SK-N-SH (cell line): ENCODE results near the gene UNC5CL. TPM values are rescaled to one million over a fixed set of nuclear protein-coding genes. Genes with fewer than 3 reads are reported as not detected.

Experiments
- CTCF ChIA-PET: fragments of 300-600, 350-600 bp; formaldehyde crosslinking; extraction: SDS; loops from one replicate; lab custom pipeline; 2021; lab: Yijun Ruan, JAX
- POLR2A ChIA-PET: fragments of 350-600 bp; sonication (Branson Sonifier 250); formaldehyde crosslinking; extraction: SDS; loops from one replicate; lab custom pipeline; 2020; ENCODE audit warnings: antibody characterized with exemption, inconsistent platforms; lab: Yijun Ruan, JAX
- DNase-seq: peaks from one replicate; pipeline ENCODE4 v3.0.0; 2012
- H2AFZ ChIP-seq: fragments of 200-600 bp; sonication (generic); 2 replicates; pipeline ENCODE4 v1.8.1; 2016; ENCODE audit warnings: antibody characterized with exemption, mild to moderate bottlenecking, low read depth
- H3F3A ChIP-seq: fragments of 200-600 bp; sonication (generic); replicated peaks from 2 replicates; pipeline ENCODE3; 2016; ENCODE audit warnings: antibody characterized with exemption, mild to moderate bottlenecking; ENCODE audit not compliant: insufficient read depth
- H3K27ac ChIP-seq, 2 experiments: fragments of 200-500 bp in 1 of 2; fragments of 200-600 bp in 1 of 2; sonication (Bioruptor generic) in 1 of 2; sonication (generic), shearing (Covaris generic) in 1 of 2; 2 replicates each; pipeline versions ENCODE4 v1.5.1 to v1.6.1; 2014 to 2016; ENCODE audit warnings: low read depth in 2 of 2, inconsistent platforms in 1 of 2, low read length in 1 of 2, mild to moderate bottlenecking in 1 of 2, mixed read lengths in 1 of 2
- H3K27me3 ChIP-seq: fragments of 200-600 bp; sonication (generic), shearing (Covaris generic); 2 replicates; pipeline ENCODE4 v1.6.1; 2016; ENCODE audit warnings: mixed run types; ENCODE audit not compliant: insufficient read depth
- H3K36me3 ChIP-seq, 2 experiments: fragments of 200-500 bp in 1 of 2; fragments of 200-600 bp in 1 of 2; sonication (Bioruptor generic) in 1 of 2; sonication (generic) in 1 of 2; replicated peaks in 1 of 2; 2 replicates each; pipeline versions ENCODE3 to v1.5.1; 2014 to 2016; ENCODE audit warnings: low read length in 1 of 2, mild to moderate bottlenecking in 1 of 2; ENCODE audit not compliant: insufficient read depth in 2 of 2, control insufficient read depth in 1 of 2
- H3K4me1 ChIP-seq, 2 experiments: fragments of 200-500 bp in 1 of 2; fragments of 200-600 bp in 1 of 2; sonication (Bioruptor generic) in 1 of 2; sonication (generic), shearing (Covaris generic) in 1 of 2; 2 replicates each; pipeline versions ENCODE4 v1.5.1 to v1.6.1; 2014 to 2016; ENCODE audit warnings: low read depth in 1 of 2, low read length in 1 of 2, mixed run types in 1 of 2; ENCODE audit not compliant: insufficient read depth in 2 of 2, control insufficient read depth in 1 of 2
- H3K4me2 ChIP-seq: fragments of 200-600 bp; sonication (generic), shearing (Covaris generic); 2 replicates; pipeline ENCODE4 v1.6.1; 2017; ENCODE audit warnings: mixed run types
- H3K4me3 ChIP-seq, 2 experiments: fragments of 200-500 bp in 1 of 2; fragments of 200-600 bp in 1 of 2; sonication (Bioruptor generic) in 1 of 2; sonication (generic), shearing (Covaris generic) in 1 of 2; 2 replicates each; pipeline versions ENCODE4 v1.5.1 to v1.8.1; 2014 to 2016; ENCODE audit warnings: low read depth in 2 of 2, inconsistent platforms in 1 of 2, low read length in 1 of 2, mild to moderate bottlenecking in 1 of 2, mixed read lengths in 1 of 2, moderate library complexity in 1 of 2
- H3K79me2 ChIP-seq: fragments of 200-600 bp; sonication (generic); 2 replicates; pipeline ENCODE4 v1.8.1; 2017; ENCODE audit warnings: mild to moderate bottlenecking; ENCODE audit not compliant: insufficient read depth
- H3K9ac ChIP-seq: fragments of 200-600 bp; sonication (generic); 2 replicates; pipeline ENCODE4 v1.6.1; 2017; ENCODE audit warnings: mixed run types
- H3K9me2 ChIP-seq: fragments of 200-600 bp; sonication (generic); 2 replicates; pipeline ENCODE4 v1.6.1; 2017; ENCODE audit warnings: mixed run types
- H3K9me3 ChIP-seq: fragments of 200-600 bp; sonication (generic); 2 replicates; pipeline ENCODE4 v1.6.1; 2017; ENCODE audit warnings: mixed run types, mild to moderate bottlenecking, moderate library complexity
- H4K20me1 ChIP-seq: fragments of 200-600 bp; sonication (generic); 2 replicates; pipeline ENCODE4 v1.6.1; 2017; ENCODE audit warnings: mild to moderate bottlenecking, mixed run types; ENCODE audit not compliant: insufficient read depth
- EZH2phosphoT487 ChIP-seq: fragments of 200-600 bp; sonication (generic); IDR thresholded peaks from 2 replicates; pipeline ENCODE4 v1.6.1; 2017; ENCODE audit warnings: low read depth, mixed run types, mild to moderate bottlenecking, antibody characterized with exemption, moderate library complexity, borderline replicate concordance
- FOSL2 ChIP-seq: IDR thresholded peaks from 2 replicates; pipeline ENCODE4 v1.4.0; 2012; ENCODE audit warnings: low read depth, mild to moderate bottlenecking, moderate library complexity, borderline replicate concordance
- FOXJ3 ChIP-seq: sonication (generic); formaldehyde crosslinking; IDR thresholded peaks from 2 replicates; pipeline ENCODE4 v1.5.1; 2020; ENCODE audit warnings: mild to moderate bottlenecking, missing genetic modification reagents
- GABPA ChIP-seq: IDR thresholded peaks from 2 replicates; pipeline ENCODE4 v1.4.0; 2012; ENCODE audit warnings: low read depth, mild to moderate bottlenecking
- IRF3 ChIP-seq: fragments of 150-350 bp; IDR thresholded peaks from 2 replicates; pipeline ENCODE4 v1.6.1; 2016; ENCODE audit warnings: mild to moderate bottlenecking, low read depth, low read length
- PBX3 ChIP-seq: IDR thresholded peaks from 2 replicates; pipeline ENCODE4; 2012
- POLR2AphosphoS5 ChIP-seq: IDR thresholded peaks from 2 replicates; pipeline ENCODE4 v1.6.1; 2012; ENCODE audit warnings: low read depth, low read length
- RAD21 ChIP-seq: IDR thresholded peaks from 2 replicates; pipeline ENCODE4 v1.6.1; 2012; ENCODE audit warnings: mild to moderate bottlenecking, low read length
- RXRA ChIP-seq: IDR thresholded peaks from 2 replicates; pipeline ENCODE4 v1.4.0; 2012; ENCODE audit warnings: low read depth, mild to moderate bottlenecking, borderline replicate concordance
- SIN3A ChIP-seq: IDR thresholded peaks from 2 replicates; pipeline ENCODE4 v1.6.1; 2012; ENCODE audit warnings: low read depth, mild to moderate bottlenecking, low read length, moderate library complexity, borderline replicate concordance
- SMC3 ChIP-seq: IDR thresholded peaks from 2 replicates; pipeline ENCODE4 v1.6.1; 2012; ENCODE audit warnings: low read depth, low read length, improper control_type of control experiment
- TAF1 ChIP-seq: IDR thresholded peaks from 2 replicates; pipeline ENCODE4 v1.6.1; 2012; ENCODE audit warnings: low read depth, mild to moderate bottlenecking, low read length, moderate library complexity, borderline replicate concordance
- TCF12 ChIP-seq: IDR thresholded peaks from 2 replicates; pipeline ENCODE4 v1.4.0; 2012
- WGBS: methylation state at CpG from one replicate; pipeline ENCODE4 v1.1.6; 2017; ENCODE audit warnings: low lambda C conversion rate; 5-methylcytosine and 5-hydroxymethylcytosine counted together
- polyA plus RNA-seq, 3 experiments: library from polyadenylated mRNA; depleted of rRNA; stranded (reverse); fragments of >200 nt; gene quantifications; 2 replicates each; pipeline ENCODE4 v1.2.3, GENCODE V29; 2012

UNC5CL gene
- polyA plus RNA-seq, 1 of the 3 experiments (the other 2 are of a cell fraction): 0.10 TPM

GRCh38 chr6:41047306-41047705 lies 8.3 kb upstream of the UNC5CL start:
- Histone ChIP-seq H3K9me2 (no peaks in the 10 kb centered on the region), H3K9me3 (no peaks in the 10 kb centered on the region), H3K27ac (no peak overlapping the region), H3F3A (no peaks in the 10 kb centered on the region), H3K79me2 (no peaks in the 10 kb centered on the region), H3K4me2 (no peak overlapping the region), H3K9ac (no peak overlapping the region), H4K20me1 (no peaks in the 10 kb centered on the region), H3K27me3 (no peaks in the 10 kb centered on the region), H3K4me1 (no peaks in the 10 kb centered on the region), H2AFZ (no peak overlapping the region), H3K4me3 (no peak overlapping the region), H3K36me3 (no peaks in the 10 kb centered on the region)
- DNase-seq: no peak
- no peak for TF ChIP-seq FOSL2
- no peak for TF ChIP-seq GABPA
- ChIA-PET CTCF (interaction anchor here (2.4 kb wide), 1 partner anchor 19 kb away, joined by 10 read pairs; no protein-coding TSS in a partner anchor), POLR2A (no interaction called here)
- 82% methylated on average over 2 of the region's 2 CpGs for WGBS

- Histone ChIP-seq H3K9me2 (no peaks in the 10 kb centered on the region), H3K4me1 (no peaks in the 10 kb centered on the region), H3K9me3 (no peaks in the 10 kb centered on the region), H3K27ac (no peak overlapping the region), H3F3A (no peaks in the 10 kb centered on the region), H3K36me3 (no peaks in the 10 kb centered on the region), H3K9ac (no peak overlapping the region), H2AFZ (no peak overlapping the region), H3K4me3 (no peak overlapping the region), H3K27me3 (no peaks in the 10 kb centered on the region), H3K79me2 (no peaks in the 10 kb centered on the region), H4K20me1 (no peaks in the 10 kb centered on the region), H3K4me2 (no peak overlapping the region)
- no peak for DNase-seq
- CTCF ChIA-PET: interaction anchor here (1.0 to 1.2 kb wide), 3 partner anchors 10 to 134 kb away, joined by 3 to 4 read pairs (median 4); no protein-coding TSS in a partner anchor
- no peak for TF ChIP-seq TAF1
- no peak for TF ChIP-seq GABPA
- TF ChIP-seq RAD21: no peak
- no peak for TF ChIP-seq FOXJ3 (CRISPR knock-in tag)
- no peak for TF ChIP-seq SMC3
- TF ChIP-seq RXRA: no peak
- no peak for TF ChIP-seq POLR2AphosphoS5
- TF ChIP-seq IRF3: no peak
- TF ChIP-seq TCF12: no peak
- no peak for TF ChIP-seq PBX3
- TF ChIP-seq EZH2phosphoT487: no peak
- no peak for TF ChIP-seq SIN3A
- 86% methylated on average over 1 of the region's 1 CpG for WGBS
- POLR2A ChIA-PET: no interaction called here
These were observed 7.1 kb upstream of the UNC5CL start for GRCh38 chr6:41046084-41046483.
